GM12891 (cell line): ENCODE measurements around the gene LIG1.

Source experiments
- PAX5 ChIP-seq: IDR thresholded peaks from 2 replicates; pipeline ENCODE4 v1.6.1; 2011; ENCODE audit warnings: low read length, moderate library complexity, mild to moderate bottlenecking; ENCODE audit not compliant: insufficient read depth, severe bottlenecking
- POLR2A ChIP-seq: IDR thresholded peaks from 2 replicates; pipeline ENCODE4 v1.6.1; 2011; ENCODE audit warnings: low read depth, low read length, control low read depth
- POLR2AphosphoS5 ChIP-seq: IDR thresholded peaks from 2 replicates; pipeline ENCODE4 v1.6.1; 2011; ENCODE audit warnings: low read depth, low read length, control low read depth
- TAF1 ChIP-seq: IDR thresholded peaks from 2 replicates; pipeline ENCODE4 v1.6.1; 2011; ENCODE audit warnings: low read depth, low read length, control low read depth

- TF ChIP-seq POLR2A, result no peak
- TF ChIP-seq POLR2AphosphoS5, result no peak
- TF ChIP-seq TAF1, result no peak
- no peak for TF ChIP-seq PAX5
Measured at GRCh38 chr19:48194041-48194843, 24.1 kb upstream of the LIG1 start.
